Measurements from ENCODE around the gene MRPS14. TPM values are rescaled to one million over a fixed set of nuclear protein-coding genes. Genes with fewer than 3 reads are reported as not detected.

Gene MRPS14
- total RNA-seq, 2 experiments from 2014 or later = 34.1 TPM

DNA sequence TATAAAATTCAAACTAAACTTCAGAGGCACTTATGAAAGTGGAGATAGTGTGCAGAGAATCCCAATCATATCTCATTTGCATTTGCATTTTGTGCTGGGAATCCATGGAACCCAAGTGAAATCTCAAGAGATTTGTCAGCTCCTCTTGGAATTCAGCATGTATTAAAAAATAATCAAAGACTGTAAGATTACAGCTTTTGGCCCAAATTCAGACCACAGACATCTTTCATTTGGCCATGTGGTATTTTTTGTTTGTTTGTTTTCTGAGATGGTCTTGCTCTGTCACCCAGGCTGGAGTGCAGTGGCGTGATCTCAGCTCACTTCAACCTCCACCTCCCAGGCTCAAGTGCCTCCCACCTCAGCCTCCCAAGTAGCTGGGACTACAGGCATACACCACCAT, 27.3 kb downstream of the MRPS14 start:
- H3K27ac Mint-ChIP-seq = no peak overlapping the region
- ChIA-PET POLR2A (interaction anchor here (6.5 kb wide), 1 partner anchor 30 kb away, joined by 203 read pairs; no protein-coding TSS in a partner anchor), CTCF (interaction anchor here (1.3 kb wide), 1 partner anchor 30 kb away, joined by 5 read pairs; no protein-coding TSS in a partner anchor)
- peaks cover 21% of the 10 kb centered on the region for H3K4me1 Mint-ChIP-seq
- DNase-seq = no peak
- H3K9me3 Mint-ChIP-seq = no peaks in the 10 kb centered on the region
- peaks cover 32% of the 10 kb centered on the region for H3K36me3 Mint-ChIP-seq (ENCODE audit: low read depth)
- H3K27me3 Mint-ChIP-seq = no peaks in the 10 kb centered on the region
- no peak overlapping the region for H3K4me3 Mint-ChIP-seq

DNA sequence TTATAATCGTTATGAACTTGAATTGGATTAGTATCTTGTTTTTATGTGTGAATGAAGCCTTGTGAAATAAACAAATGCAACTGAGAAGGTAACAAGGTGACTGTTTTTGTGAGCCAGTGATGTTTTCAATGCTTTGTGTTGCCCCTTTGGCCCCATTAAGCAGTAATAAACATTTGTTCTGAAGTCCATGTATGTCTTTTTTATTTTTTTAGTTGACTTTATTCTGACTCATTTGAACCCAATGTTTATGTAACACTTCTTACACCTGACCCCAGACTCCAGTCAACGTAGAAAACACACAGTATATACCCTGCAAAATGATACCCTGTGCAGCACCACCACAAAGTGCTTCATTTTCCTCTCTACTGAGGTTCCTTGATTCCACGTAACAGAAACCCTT, 28.1 kb downstream of the MRPS14 start:
- no peaks in the 10 kb centered on the region for H3K9me3 Mint-ChIP-seq
- H3K4me3 Mint-ChIP-seq = no peak overlapping the region
- no peak for DNase-seq
- no peak overlapping the region for H3K27ac Mint-ChIP-seq
- ChIA-PET POLR2A (interaction anchor here (6.5 kb wide), 1 partner anchor 30 kb away, joined by 203 read pairs; no protein-coding TSS in a partner anchor), CTCF (interaction anchor here (1.3 kb wide), 1 partner anchor 29 kb away, joined by 5 read pairs; no protein-coding TSS in a partner anchor)
- H3K27me3 Mint-ChIP-seq = no peaks in the 10 kb centered on the region
- H3K4me1 Mint-ChIP-seq = peaks cover 28% of the 10 kb centered on the region
- H3K36me3 Mint-ChIP-seq (ENCODE audit: low read depth) = peaks cover 31% of the 10 kb centered on the region

GRCh38 chr1:174991473-174991872, 31.8 kb downstream of the MRPS14 start:
- no peaks in the 10 kb centered on the region for H3K27me3 Mint-ChIP-seq
- ChIA-PET POLR2A (interaction anchor here (0.9 to 3.6 kb wide), 2 partner anchors 8 to 27 kb away, joined by 3 to 37 read pairs; partner anchors contain the start of gene CACYBP), CTCF (interaction anchor here (0.6 to 0.8 kb wide), 4 partner anchors 8 to 729 kb away, joined by 3 read pairs; no protein-coding TSS in a partner anchor)
- peaks cover 33% of the 10 kb centered on the region for H3K4me1 Mint-ChIP-seq
- H3K9me3 Mint-ChIP-seq = no peaks in the 10 kb centered on the region
- H3K36me3 Mint-ChIP-seq (ENCODE audit: low read depth) = peaks cover 47% of the 10 kb centered on the region
- no peak overlapping the region for H3K4me3 Mint-ChIP-seq
- DNase-seq = no peak
- H3K27ac Mint-ChIP-seq = no peak overlapping the region

- no peaks in the 10 kb centered on the region for H3K9me3 Mint-ChIP-seq
- H3K27me3 Mint-ChIP-seq = no peaks in the 10 kb centered on the region
- H3K27ac Mint-ChIP-seq = peak overlapping the region; percentile 74
- POLR2A ChIA-PET = interaction anchor here (1.2 to 3.6 kb wide), 3 partner anchors 9 to 25 kb away, joined by 3 to 37 read pairs (median 3); partner anchors contain the start of gene CACYBP
- H3K4me1 Mint-ChIP-seq = peaks cover 33% of the 10 kb centered on the region
- H3K4me3 Mint-ChIP-seq = peak overlapping the region; percentile 74
- peaks cover 47% of the 10 kb centered on the region for H3K36me3 Mint-ChIP-seq (ENCODE audit: low read depth)
- CTCF ChIA-PET = interaction anchor here (1.2 to 1.9 kb wide), 3 partner anchors 9 to 14 kb away, joined by 3 to 24 read pairs (median 7); partner anchors contain the start of gene CACYBP
- no peak for DNase-seq
Measured at GRCh38 chr1:174990382-174990999, 32.7 kb downstream of the MRPS14 start.

DNA sequence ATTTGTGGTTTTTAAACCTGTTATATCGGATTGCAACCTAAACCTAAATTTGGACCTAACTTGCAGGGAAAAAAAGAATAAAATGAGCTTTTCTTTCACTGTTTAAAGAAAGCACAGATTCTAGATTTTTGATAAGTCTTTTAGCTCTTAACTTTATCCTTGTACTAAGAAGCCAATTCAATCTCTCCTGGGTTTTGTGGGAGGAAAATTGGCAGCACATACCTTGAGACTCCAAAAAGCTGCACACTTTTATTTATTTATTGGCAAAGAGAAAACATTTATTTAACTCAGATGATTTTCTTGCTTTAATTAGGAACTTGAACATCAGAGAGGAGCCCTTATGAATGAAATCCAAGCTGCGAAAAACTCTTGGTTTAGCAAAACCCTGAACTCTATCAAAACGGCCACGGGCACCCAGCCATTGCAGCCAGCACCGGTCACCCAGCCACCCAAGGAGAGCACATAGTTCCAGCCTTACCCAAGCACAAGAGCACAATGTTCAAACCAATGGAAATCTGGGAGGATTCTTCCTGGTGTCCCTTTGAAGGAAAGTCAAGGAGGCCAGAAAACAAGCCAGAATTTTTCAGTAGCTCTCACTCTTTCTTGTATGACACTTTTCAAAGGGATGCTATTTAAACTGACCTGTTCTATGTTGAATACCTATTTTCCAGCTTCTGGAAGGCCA, 33.5 kb downstream of the MRPS14 start:
- H3K4me1 Mint-ChIP-seq = peaks cover 36% of the 10 kb centered on the region
- peak overlapping the region; percentile 58 for H3K4me3 Mint-ChIP-seq
- H3K9me3 Mint-ChIP-seq = no peaks in the 10 kb centered on the region
- DNase-seq = no peak
- H3K36me3 Mint-ChIP-seq (ENCODE audit: low read depth) = peaks cover 45% of the 10 kb centered on the region
- ChIA-PET POLR2A (interaction anchor here (1.2 to 3.6 kb wide), 5 partner anchors 10 to 190 kb away, joined by 3 to 37 read pairs (median 4); partner anchors contain the start of gene CACYBP), CTCF (interaction anchor here (0.6 to 1.9 kb wide), 6 partner anchors 8 to 173 kb away, joined by 3 to 24 read pairs (median 4); partner anchors contain the start of gene CACYBP)
- H3K27me3 Mint-ChIP-seq = no peaks in the 10 kb centered on the region
- H3K27ac Mint-ChIP-seq = peak overlapping the region; percentile 73

- no peak for DNase-seq
- ChIA-PET CTCF (interaction anchor here (0.6 to 1.9 kb wide), 5 partner anchors 9 to 173 kb away, joined by 3 to 24 read pairs (median 4); partner anchors contain the start of gene CACYBP), POLR2A (interaction anchor here (1.3 to 3.6 kb wide), 4 partner anchors 11 to 189 kb away, joined by 3 to 37 read pairs (median 5); partner anchors contain the start of gene CACYBP)
- Mint-ChIP-seq H3K27me3 (no peaks in the 10 kb centered on the region), H3K4me1 (peaks cover 35% of the 10 kb centered on the region), H3K9me3 (no peaks in the 10 kb centered on the region), H3K36me3 (ENCODE audit: low read depth) (peaks cover 47% of the 10 kb centered on the region), H3K27ac (no peak overlapping the region), H3K4me3 (no peak overlapping the region)
Measured at GRCh38 chr1:174988986-174989385, 34.2 kb downstream of the MRPS14 start.

DNA sequence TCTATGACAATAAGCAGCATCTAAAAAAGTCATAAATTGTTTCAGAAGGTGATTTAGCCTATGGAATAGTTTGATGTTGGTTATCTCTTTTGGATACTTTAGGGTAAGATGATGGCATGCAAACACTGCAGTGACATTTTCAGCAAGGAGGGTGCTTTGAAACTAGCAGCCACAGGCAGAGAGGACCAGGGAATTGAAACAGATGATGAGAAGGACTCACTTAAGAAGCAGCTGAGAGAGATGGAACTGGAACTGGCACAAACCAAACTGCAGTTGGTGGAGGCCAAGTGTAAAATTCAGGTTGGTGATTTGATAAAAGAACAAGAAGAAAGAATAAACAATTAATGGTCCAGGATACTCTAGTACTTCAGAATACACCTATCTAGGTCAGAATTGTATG, 34.7 kb downstream of the MRPS14 start:
- DNase-seq = no peak
- ChIA-PET CTCF (interaction anchor here (1.1 to 1.9 kb wide), 3 partner anchors 9 to 11 kb away, joined by 3 to 24 read pairs (median 4); partner anchors contain the start of gene CACYBP), POLR2A (interaction anchor here (1.5 to 3.6 kb wide), 2 partner anchors 11 to 188 kb away, joined by 6 to 37 read pairs; partner anchors contain the start of gene CACYBP)
- Mint-ChIP-seq H3K4me3 (no peak overlapping the region), H3K36me3 (ENCODE audit: low read depth) (peaks cover 46% of the 10 kb centered on the region), H3K27ac (peak overlapping the region; percentile 1), H3K27me3 (no peaks in the 10 kb centered on the region), H3K4me1 (peaks cover 33% of the 10 kb centered on the region), H3K9me3 (no peaks in the 10 kb centered on the region)

GRCh38 chr1:174984952-174985351, 38.3 kb downstream of the MRPS14 start:
- POLR2A ChIA-PET = interaction anchor here (1.3 to 3.0 kb wide), 5 partner anchors 8 to 185 kb away, joined by 3 to 11 read pairs (median 7); partner anchors contain the start of gene CACYBP
- DNase-seq = no peak
- Mint-ChIP-seq H3K4me3 (no peak overlapping the region), H3K27ac (no peak overlapping the region), H3K27me3 (no peaks in the 10 kb centered on the region), H3K9me3 (peaks cover 5% of the 10 kb centered on the region), H3K36me3 (ENCODE audit: low read depth) (peaks cover 60% of the 10 kb centered on the region), H3K4me1 (peaks cover 32% of the 10 kb centered on the region)
- CTCF ChIA-PET = interaction anchor here (1.2 to 3.5 kb wide), 5 partner anchors 12 to 20 kb away, joined by 3 to 10 read pairs (median 4); partner anchors contain the start of gene CACYBP

- no peak for DNase-seq
- ChIA-PET POLR2A (interaction anchor here (1.0 to 2.0 kb wide), 5 partner anchors 14 to 183 kb away, joined by 3 to 13 read pairs (median 7); partner anchors contain the start of genes CACYBP and MRPS14), CTCF (interaction anchor here (0.8 to 3.5 kb wide), 22 partner anchors 8 to 721 kb away, joined by 3 to 13 read pairs (median 4); partner anchors contain the start of gene CACYBP)
- Mint-ChIP-seq H3K4me3 (no peak overlapping the region), H3K9me3 (peaks cover 5% of the 10 kb centered on the region), H3K27me3 (no peaks in the 10 kb centered on the region), H3K4me1 (peaks cover 17% of the 10 kb centered on the region), H3K36me3 (ENCODE audit: low read depth) (peaks cover 50% of the 10 kb centered on the region), H3K27ac (no peak overlapping the region)
Measured at GRCh38 chr1:174982971-174983689, 40.1 kb downstream of the MRPS14 start.

- no peak for DNase-seq
- Mint-ChIP-seq H3K27me3 (no peaks in the 10 kb centered on the region), H3K27ac (peak overlapping the region; percentile 10), H3K36me3 (ENCODE audit: low read depth) (peaks cover 68% of the 10 kb centered on the region), H3K9me3 (no peaks in the 10 kb centered on the region), H3K4me1 (peaks cover 51% of the 10 kb centered on the region), H3K4me3 (no peak overlapping the region)
- CTCF ChIA-PET = interaction anchor here (0.6 to 2.1 kb wide), 4 partner anchors 9 to 177 kb away, joined by 3 to 7 read pairs (median 4); no protein-coding TSS in a partner anchor
- POLR2A ChIA-PET = interaction anchor here (1.0 to 1.6 kb wide), 5 partner anchors 9 to 23 kb away, joined by 3 to 8 read pairs (median 5); partner anchors contain the start of gene CACYBP
Measured at GRCh38 chr1:174976436-174977108, 46.7 kb downstream of the MRPS14 start.

- H3K4me1 Mint-ChIP-seq = peaks cover 55% of the 10 kb centered on the region
- H3K4me3 Mint-ChIP-seq = no peak overlapping the region
- H3K36me3 Mint-ChIP-seq (ENCODE audit: low read depth) = peaks cover 65% of the 10 kb centered on the region
- CTCF ChIA-PET = interaction anchor here (2.1 kb wide), 1 partner anchor 23 kb away, joined by 7 read pairs; no protein-coding TSS in a partner anchor
- POLR2A ChIA-PET = interaction anchor here (1.0 to 1.6 kb wide), 3 partner anchors 10 to 23 kb away, joined by 3 to 8 read pairs (median 5); partner anchors contain the start of gene CACYBP
- no peak for DNase-seq
- H3K27me3 Mint-ChIP-seq = no peaks in the 10 kb centered on the region
- no peaks in the 10 kb centered on the region for H3K9me3 Mint-ChIP-seq
- no peak overlapping the region for H3K27ac Mint-ChIP-seq
Measured at GRCh38 chr1:174975764-174976163, 47.5 kb downstream of the MRPS14 start.
